Glomerular endothelial cell (primary cell): ENCODE data around the gene RAI14. TPM values are rescaled to one million over a fixed set of nuclear protein-coding genes. Genes with fewer than 3 reads are reported as not detected.
"Not testable (repeated sequence)": the region's sequence is repeated elsewhere in the genome, so short reads cannot be mapped to it uniquely, and the experiment has no call there.

Experiments used
- DNase-seq: peaks from one replicate; pipeline ENCODE4 v3.0.0-alpha.2; 2011; ENCODE audit warnings: low read depth, low spot score; ENCODE audit errors: extremely low read depth
- total RNA-seq: library from RNA; depleted of rRNA; stranded (reverse); fragments of >200 nt; gene quantifications from 2 replicates; pipeline ENCODE4 v1.2.3, GENCODE V29; 2015

RAI14 gene
- total RNA-seq, 1 donor from 2014 or later: 250 TPM

DNA sequence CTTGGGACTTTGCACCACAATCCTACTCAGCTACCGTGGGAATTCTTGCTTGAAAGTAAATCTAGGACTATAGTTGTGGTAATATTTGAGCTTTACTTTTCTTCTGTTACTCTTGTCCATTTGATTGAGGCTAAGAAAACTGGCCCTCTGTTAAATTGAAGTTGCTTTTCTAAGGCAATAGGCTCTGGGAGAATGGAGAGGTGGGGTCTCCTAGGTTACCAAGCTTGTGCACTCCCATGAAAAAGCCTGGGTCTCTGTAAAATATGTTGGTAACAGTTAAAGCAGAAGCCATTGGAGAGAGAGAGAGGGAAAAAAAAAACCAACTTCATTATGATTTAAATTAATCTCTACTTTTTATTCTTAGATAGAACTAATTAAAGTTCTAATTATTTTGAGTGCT, 68.6 kb downstream of the RAI14 start:
- no peak for DNase-seq

DNA sequence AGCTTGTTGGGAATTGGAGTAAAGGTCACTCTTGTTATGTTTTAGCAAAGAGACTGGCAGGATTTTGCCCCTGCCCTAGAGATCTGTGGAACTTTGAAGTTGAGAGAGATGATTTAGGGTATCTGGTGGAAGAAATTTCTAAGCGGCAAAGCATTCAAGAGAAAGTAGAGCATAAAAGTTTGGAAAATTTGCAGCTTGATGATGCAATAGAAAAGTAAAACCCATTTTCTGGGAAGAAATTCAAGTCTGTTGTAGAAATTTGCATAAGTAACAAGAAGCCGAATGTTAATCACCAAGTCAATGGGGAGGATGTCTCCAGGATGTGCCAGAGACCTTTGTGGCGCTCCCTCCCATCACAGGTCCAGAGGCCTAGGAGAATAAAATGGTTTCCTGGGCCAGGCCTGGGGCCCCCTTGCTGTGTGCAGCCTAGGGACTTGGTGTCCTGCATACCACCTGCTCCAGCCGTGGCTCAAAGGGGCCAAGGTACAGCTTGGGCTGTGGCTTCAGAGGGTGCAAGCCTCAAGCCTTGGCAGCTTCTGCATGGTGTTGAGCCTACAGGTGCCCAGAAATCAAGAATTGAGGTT, 71.1 kb downstream of the RAI14 start:
- not testable (repeated sequence) for DNase-seq

DNA sequence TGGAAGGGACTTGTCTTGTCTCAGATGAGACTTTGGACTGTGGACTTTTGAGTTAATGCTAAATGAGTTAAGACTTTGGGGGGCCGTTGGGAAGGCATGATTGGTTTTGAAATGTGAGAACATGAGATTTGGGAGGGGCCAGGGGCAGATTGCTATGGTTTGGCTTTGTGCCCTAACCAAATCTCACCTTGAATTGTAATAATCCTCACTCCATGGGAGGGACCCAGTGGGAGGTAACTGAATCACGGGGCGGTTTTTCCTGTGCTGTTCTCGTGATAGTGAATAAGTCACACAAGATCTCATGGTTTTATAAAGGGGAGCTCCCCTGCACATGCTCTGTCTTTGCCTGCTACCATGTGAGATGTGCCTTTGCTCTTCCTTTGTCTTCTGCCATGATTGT, 72.1 kb downstream of the RAI14 start:
- DNase-seq: no peak

DNA sequence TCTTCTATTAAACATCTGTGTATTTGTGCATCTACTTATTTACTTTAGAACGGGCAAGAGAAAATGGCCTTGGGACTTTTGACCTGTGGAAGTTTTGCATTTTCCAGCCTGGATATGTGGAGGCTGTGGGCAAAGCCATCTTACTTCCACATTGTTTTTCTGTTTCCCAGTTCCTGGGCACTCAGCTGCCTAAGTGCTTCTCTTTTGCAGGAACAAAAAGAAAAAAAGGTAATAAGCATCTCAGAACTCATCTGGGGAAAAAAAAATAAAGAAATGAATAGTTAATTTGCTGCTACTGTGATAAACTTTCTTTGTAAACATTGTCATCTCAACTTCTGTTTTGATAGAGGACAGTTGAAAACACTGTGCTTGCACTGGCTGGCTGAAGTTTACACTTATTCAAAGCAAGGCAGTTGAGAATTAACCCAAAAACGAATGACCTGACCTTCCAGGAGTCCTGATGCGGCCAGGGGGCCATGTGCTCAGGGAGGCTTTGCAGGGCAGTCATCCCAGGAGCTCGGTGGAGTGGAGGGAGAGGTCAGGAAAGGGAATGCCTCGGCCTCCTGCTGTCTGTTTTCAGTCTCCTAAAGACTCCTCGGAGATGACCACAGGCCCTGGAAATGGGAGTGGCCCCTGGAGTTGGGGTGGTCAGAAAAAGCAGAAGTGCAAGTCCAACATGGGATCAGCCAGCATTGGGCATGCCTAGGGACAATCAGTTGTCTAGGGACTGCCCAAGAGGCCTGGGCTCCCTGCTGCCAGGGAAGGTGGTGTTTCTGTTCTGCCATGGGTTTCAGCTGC, 75.5 kb downstream of the RAI14 start:
- no peak for DNase-seq

DNA sequence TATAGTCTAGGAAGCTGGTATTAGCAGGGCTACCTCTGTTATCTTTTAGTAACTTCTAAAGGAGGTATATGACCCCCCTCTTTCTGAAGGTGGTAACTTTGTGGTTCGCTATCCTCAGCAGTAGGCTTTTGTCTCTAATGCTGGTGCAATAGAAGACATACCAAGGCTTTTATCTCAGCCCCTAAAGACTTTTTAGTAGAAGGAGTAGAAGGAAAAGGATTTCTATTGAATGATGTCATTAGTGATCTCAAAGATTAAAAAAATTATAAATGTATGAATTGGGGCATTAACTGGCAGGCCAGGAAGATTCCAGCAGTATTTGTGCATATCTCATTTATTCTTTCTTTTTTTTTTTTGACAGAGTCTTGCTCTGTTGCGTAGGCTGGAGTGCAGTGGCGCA, 78.2 kb downstream of the RAI14 start:
- no peak for DNase-seq

DNA sequence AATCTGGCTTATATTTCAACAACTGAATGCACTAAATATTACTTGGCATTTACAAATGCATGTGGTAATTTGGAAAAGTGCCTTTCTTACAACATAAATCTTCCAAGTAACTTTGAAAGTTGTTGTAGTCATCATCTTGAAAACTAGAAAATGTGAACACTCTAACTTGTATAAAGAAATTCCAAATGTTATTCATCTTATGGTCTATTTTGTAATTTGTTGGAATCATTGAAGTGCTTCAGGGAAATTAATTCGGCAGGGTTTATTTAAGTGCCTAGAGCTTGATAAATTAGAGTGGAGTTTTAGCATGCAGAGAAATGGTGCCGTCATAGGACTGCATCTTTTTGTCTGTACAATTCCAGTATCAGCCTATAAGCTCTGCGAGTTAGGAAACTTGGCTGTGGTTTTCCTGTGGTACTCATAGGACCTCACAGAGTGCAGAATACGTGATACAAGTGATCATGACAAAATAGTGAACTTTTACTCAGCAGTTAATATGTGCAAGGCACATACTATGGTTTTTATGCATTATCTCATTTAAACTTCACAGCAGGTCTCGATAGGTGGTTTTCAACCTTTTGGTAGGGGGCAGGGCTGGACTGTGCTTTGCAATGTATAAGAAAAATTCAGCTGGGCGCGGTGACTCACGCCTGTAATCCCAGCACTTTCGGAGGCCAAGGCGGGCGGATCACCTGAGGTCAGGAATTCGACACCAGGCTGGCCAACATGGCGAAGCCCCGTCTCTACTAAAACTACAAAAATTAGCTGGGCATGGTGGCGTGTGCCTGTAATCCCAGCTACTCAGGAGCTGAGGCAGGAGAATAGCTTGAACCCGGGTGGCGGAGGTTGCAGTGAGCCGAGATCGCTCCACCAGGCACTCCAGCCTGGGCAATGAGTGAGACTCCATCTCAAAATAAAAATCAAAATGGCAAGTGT, 79.6 kb downstream of the RAI14 start:
- no peak for DNase-seq

DNA sequence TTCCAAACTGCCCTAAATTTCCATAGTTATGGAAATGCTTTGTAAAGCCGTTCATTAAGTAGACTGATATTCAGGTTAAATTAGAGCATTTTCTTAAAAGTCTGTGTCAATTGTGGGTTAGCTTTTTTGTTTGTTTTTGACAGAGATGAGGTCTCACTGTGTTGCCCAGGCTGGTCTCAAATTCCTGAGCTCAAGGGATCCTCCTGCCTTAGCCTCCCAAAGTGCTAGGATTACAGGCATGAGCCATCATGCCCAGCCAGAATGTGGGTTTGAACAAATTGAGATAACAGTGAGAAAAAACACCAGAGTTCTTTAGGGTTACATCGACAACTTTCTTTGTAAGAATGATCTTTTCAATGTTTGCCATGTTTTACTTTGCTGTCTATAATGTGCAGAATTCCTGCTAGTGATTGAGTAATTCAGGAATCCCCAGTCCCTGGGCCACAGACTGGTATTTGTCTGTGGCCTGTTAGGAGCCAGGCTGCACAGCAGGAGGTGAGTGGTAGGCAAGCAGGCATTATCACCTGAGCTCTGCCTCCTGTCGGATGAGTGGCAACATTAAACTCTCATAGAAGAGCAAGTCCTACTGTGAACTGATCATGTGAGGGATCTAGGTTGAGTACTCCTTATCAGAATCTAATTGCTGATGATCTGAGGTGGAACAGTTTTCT, 80.5 kb downstream of the RAI14 start:
- DNase-seq: no peak

DNA sequence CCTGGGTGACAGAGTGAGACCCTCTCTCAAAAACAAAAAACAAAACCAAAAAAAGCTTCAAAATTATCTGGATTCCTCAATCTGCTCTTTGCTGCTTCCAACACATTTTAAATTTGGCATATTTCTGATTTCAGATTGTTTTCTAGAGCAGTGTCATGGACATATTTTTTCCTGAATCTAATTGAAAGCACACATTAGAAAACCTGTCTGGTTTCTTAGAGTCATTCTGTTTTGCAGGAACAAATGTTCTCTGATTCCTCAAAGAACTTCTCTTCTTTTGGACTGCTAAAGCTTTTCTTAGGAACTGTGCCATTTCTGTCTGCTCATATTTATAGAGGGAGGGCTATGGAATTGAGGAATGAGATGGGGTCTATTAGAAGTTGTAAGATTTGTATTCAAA, 81.6 kb downstream of the RAI14 start:
- DNase-seq: no peak

DNA sequence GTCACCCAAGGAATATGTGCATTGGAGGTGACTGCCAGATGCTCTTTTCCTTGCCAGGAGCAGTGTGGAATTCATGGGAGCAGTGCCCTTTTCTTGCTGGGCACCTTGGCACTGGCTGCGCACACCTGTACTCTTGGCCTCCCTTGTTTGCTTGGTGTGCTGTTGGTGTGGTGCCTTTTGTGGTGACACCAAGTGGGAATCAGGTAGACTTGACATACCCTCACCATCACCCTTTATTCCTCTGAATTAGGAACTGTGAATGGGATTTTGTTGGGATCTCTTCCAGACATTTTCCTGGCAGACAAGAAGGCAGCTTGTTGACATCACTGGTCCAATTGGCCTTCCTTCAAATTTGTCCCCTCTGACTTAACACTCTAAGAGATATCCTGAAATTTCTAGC, 82.3 kb downstream of the RAI14 start:
- no peak for DNase-seq

DNA sequence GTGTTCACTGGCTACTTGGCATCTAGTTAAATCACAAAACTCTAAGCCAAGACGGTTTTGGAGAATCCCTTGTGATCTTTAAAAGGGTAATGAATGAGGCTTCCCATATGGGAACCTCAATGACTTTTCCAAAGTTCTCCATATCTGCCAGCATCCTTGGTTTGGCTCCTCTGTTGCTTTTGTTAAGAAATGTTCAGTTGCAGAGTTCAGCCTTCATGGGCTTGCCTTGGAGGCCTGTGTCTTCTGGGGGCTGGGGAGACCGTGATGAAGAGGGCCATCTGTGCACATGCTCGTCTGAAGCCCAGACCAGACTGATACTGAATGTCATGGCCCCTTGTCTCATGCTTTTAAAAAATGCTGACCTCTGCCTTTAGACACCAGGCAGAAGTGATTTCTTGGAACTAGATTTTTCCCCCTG, 84.3 kb downstream of the RAI14 start:
- DNase-seq: no peak

DNA sequence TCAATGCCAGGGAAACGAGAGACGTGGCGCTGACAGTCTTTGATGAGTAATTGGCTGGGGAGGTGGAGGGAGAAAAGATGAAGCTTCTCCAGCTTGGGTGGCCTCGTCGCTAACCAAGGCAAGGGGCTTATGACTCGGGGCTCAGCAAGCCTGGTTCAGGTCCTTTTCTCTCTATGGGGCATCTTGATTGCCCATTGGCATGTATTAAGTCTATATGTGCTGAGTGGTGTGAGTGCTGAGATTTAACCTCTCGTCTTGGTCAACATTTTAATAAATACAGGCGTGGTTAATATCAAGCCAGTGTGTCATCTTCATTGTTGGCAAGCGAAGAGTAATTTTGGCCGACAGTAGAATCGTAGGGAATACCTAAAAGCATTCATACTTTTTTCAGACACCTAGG, 85.9 kb downstream of the RAI14 start:
- no peak for DNase-seq

DNA sequence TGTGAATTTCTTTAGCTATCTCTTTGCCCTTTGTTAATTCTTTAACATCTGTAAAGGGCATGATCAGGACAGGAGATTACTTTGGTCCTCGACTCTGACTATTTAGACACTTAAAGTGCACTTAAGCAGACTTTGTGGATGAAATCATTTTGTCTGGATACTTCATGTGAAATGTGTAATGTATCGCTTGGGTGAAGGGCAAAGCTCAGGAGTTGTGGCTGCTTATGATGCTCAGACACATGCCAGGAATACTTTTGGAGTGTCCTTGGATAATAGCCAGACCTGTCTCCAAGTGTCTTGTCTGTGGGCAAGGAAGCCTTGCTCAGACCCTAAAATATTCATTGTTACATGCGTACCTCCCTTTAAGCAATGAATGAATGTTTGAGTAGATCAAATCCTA, 87.8 kb downstream of the RAI14 start:
- DNase-seq: no peak

DNA sequence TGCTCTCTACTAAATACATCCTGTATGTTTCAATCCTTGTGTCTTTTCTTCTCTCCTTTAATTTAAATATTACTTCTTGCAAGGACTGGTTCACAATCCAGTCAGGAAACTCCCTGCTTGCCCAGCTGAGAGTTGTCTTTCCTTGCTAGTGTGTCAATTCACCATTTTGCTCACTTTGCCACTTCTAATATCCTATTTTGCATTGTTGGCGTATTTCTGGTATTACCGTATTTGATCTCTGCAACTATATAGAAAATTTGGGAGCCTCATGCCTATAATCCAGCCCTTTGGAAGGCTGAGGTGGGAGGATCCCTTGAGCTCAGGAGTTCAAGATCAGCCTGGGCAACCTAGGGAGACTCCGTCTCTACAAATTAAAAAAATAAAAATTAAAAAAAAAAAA, 92.3 kb downstream of the RAI14 start:
- no peak for DNase-seq

DNA sequence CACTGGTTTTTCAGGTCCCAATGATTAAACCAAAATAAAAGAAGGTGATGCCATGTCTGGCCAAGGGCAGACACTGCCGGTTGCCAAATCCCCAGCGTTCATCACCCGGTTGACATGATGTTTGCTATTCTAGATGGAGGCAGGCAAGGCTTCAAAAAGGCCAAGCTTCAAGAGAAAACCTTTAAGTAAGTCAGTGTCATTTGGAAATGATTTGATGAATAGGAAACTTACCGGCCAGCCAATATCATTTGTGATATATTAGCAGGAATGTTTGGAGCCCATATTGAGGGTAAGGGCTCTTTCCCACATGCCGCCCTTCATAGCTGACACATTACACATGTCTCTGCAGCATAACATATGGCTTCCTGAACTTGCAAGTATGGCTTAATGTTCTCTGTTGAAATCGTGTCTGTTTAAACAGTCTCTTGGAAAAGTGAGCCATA, 93.3 kb downstream of the RAI14 start:
- no peak for DNase-seq

DNA sequence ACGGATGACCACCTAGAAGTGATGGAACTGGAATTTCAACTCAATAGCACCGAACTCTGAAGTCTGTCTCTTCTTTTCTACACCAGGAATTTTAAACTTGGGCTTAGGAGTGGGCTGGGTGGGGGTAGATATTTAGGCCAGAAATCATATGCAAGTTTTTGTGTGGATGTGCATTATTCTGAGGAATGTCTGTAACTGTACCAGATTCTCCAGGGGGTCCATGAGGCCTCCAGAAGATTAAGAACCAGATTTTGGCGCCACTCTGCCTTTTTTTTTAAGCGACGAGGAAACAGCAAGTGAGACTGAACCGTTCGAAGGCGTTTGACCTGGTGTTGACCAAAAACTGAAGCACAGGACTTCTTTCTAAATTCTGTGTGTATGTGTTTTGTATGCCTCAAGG, 94.1 kb downstream of the RAI14 start:
- DNase-seq: no peak

DNA sequence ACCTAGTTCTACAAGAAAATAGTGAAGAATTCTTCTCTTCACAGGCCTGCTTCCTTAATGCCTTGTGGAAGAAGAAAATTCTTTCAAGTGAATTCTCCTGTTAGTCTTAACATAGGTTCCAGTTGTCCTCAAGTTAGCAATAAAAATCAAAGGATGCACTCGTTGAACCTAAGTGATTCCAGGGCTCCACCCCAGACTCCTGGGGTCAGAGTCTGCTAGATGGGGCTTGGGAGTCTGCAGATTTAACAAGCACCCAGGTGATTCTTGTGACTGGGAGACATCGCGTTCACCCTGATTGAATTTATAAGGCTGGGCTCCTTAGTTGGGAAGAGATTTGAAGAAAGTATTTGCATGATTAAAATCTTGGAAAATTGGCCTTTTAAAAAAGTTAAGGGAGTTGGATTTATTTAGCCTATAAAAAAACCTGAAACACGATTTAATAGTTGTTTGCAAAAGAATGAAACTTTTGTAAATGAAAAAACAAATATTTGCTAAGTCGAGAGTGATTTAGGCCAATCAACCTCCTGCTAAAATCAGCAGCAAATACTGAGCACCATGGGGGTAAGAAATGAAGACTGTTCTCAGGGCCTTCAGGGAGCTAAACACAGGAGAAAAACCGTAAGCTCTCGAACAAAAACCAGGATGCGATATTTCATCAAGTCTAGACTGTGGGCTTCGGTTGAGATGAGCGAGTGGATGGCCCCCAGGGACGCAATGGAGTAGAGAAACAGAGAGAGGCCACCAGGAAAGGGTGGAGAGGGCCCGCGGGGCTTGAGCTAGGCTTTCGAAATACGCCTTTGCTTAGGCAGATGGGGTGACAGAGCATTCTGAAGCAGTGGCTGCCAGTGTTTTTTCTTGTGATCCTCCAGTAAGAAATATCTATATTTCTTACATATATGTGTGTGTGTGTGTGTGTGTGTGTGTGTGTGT, 95.9 kb downstream of the RAI14 start:
- no peak for DNase-seq

DNA sequence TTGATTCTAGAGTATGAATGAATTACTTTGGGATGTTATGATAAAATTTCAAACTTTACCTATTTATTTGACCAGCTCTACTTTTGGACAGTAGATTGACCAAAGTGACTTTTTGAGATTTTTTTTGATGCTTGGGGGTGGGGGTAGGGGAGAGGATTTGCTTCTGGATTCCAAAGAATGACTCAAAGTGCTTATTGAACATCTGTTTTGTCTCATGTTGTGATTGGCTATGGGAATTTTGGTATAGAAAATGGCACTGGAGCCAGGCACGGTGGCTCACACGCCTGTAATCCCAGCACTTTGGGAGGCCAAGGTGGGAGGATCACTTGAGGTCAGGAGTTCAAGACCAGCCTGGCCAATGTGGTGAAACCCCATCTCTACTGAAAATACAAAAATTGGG, 97.1 kb downstream of the RAI14 start:
- not testable (repeated sequence) for DNase-seq

DNA sequence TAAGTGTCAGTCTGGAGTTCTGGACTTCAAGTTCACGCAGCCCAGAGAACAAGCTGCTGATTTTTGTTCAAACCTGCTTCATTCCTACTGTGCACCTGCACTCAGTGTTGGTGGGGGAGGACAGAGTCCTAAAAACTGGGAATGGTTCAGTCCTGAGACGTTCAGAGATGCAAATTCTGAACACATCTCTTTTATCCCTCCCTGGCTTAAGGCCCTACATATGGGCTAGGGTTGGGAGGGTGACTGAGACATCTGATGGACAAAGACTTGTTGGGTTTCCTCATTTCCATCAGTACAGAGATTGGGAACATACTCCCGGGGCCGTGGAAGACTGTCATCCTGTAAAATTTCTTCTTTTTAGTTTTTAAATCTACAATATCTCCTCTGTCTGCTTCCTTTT, 99.8 kb downstream of the RAI14 start:
- no peak for DNase-seq

DNA sequence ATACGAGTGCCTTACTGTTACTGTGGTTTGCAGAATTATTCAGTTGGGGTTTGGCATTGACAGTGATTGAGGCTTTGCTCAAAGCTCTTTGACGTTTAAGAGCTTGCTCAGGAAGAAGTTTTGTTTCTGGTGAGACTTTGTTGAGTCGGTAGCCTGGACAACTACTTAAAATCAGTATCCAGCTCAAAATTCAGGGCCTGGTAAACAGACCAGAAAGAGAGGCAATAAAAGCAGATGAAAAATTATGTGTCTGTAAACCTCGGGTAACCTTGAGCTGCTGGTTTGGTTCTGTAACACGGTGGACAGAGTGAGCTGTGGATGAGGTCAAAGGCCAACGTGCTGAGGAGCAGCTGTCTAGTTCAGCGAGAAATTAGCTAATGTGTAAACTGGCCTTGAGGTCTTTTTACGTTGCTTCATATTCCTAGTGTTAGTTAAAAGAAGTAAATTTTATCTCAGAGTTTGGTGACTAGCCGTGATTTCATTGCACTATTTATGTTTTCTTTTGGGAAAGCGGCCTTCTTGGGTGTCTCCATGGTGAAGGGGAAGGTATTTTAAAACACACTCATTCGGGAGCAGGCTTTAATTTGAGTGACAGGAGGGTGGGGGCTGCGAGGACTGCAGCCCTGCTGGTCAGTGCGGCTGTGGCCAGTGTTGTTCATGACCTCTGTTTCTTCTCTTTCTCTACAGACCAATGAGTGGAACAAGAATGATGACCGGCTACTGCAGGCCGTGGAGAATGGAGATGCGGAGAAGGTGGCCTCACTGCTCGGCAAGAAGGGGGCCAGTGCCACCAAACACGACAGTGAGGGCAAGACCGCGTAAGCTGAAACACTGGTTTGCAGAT, 100.9 kb downstream of the RAI14 start:
- no peak for DNase-seq
